Measurements from ENCODE around the gene ABTB1.
"Not testable (repeated sequence)": the region's sequence is repeated elsewhere in the genome, so short reads cannot be mapped to it uniquely, and the experiment has no call there.

The ABTB1 gene

DNA sequence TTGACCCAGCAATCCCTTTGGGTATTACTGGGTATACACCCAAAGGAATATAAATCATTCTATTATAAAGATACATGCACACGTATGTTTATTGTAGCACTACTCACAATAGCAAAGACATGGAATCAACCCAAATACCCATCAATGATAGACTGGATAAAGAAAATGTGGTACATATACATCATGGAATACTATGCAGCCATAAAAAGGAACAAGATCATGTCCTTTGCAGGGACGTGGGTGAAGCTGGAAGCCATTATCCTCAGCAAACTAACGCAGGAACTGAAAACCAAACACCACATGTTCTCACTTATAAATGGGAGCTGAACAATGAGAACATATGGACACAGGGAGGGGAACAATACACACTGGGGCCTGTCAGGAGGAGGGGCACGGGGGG is 32.1 kb downstream of the ABTB1 start:
- not testable (repeated sequence) for DNase-seq (ENCODE audit: low read depth)

DNA sequence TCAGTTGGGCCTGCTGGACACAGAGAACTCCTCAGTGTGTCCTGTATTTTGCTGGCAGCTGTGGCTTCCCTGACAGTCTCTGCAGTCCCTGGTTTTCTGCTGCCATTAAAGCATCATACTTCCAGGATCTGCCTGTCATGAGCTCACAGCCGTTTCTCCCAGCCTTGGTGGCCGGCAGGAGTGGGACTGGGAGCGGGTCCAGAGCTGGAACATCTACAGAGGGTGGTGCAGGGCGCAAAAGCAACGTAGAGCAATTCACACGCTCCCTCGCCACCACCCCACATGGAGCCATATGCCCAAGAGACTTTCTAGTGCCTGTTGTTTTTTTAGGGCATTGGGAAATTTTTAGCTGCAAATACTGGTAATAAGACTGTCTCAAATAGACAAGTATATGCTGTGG is 33.6 kb downstream of the ABTB1 start:
- no peak for DNase-seq (ENCODE audit: low read depth)

DNA sequence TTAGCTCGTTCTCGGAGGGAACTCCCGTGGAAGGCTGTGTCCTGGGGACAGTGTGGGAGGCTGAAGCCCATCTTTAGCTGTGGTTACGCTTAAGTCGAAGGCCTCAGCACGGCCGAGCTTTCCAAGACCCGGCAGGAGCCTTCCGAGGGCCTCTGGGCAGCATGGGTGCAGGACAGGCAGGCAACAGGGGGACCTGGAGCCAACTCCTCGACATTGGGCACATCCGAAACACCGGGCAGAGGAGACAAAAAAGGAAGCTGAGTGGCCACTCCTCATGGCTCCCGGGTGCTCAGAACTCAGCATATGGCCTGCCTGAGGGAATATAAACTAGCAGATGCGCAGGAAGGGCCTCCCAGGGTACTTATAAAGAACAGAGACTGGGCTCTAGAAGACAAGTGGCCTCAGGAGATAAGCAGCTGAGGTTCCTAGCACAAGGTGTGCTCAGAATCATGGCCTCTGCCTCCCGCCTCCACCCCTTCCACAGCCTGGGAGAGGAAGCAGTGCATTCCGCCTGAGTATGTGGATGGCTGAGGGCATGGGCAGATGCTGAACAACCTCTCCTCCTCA is 34.1 kb downstream of the ABTB1 start:
- no peak for DNase-seq (ENCODE audit: low read depth)

DNA sequence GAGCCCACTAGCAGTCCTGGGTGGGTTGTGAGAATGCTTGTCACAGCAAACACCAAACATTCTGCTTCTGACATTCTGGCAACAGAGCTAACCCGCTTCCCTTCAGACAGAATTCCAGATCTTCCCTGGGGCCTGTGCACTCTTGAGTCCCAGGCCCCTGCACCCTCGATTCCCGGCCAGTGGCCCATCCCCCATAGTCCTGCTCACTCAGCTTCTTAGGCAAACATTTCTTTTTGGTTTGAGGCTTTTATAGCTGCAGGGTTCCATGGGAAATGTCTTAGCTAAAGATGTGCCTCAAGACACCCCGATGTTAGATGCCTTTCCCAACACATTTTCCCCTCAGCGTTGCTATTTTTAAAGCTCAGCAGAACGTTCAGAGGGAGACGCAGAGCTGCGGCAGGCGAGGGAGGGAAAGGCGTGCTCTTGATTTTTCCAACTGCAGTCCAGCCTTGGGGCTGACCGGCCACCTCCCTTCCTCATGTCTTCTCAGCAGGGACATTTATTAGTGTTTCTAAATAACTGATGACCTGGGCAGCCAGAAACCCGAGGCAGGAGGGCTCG is 35.2 kb downstream of the ABTB1 start:
- no peak for DNase-seq (ENCODE audit: low read depth)

DNA sequence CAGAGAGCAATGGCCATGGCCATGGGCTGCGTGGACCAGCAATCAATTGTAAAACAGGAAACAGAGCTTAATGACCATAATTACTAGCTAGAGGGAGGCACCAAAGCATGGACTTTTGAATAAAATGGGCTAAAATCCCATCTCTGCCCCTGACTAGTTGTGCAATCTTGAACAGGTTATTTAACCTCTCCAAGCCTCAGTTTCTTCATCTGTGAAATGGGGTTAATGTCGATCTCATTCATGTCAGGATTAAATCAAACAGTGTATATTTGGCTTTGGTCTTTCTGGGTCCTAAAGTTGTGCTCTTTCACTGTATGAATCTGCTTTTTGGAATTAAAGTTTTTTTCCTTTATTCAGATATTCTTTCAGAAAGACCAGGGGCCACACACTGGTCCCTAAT is 36.1 kb downstream of the ABTB1 start:
- DNase-seq (ENCODE audit: low read depth), result no peak

DNA sequence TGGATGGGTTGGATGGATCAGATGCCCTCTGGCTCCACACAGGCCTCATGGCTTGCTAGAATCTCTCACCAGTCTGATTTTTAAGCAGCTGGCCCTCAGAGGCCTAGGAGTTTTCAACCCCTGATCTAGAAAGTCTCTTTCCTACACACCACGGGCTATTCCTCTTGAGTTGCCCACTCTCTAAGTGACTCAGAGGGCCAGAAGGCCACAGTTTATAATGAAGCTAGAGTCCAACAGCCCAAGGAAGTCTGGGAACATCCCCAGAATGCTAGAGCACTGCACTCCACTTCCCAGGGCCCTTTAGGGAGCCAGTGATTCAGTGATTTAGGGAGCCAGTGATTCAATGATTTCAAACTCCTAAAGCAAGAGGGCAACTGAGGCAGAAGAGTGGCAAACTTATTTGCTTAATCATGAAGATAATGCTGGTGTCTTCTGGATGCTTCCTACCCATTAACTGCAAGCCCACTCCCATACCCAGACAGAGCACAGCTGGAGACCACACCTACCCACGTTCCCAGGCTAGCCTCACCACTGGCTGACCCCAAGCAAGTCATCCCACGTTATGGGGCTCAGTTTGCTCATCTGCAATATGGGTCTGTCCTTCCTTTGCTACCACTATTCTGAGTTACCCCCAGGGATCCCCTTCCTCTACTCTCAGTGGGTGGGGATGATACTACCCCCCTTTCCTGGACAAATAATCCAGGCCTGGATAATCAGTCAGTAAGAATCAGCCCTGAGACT is 36.7 kb downstream of the ABTB1 start:
- no peak for DNase-seq (ENCODE audit: low read depth)

DNA sequence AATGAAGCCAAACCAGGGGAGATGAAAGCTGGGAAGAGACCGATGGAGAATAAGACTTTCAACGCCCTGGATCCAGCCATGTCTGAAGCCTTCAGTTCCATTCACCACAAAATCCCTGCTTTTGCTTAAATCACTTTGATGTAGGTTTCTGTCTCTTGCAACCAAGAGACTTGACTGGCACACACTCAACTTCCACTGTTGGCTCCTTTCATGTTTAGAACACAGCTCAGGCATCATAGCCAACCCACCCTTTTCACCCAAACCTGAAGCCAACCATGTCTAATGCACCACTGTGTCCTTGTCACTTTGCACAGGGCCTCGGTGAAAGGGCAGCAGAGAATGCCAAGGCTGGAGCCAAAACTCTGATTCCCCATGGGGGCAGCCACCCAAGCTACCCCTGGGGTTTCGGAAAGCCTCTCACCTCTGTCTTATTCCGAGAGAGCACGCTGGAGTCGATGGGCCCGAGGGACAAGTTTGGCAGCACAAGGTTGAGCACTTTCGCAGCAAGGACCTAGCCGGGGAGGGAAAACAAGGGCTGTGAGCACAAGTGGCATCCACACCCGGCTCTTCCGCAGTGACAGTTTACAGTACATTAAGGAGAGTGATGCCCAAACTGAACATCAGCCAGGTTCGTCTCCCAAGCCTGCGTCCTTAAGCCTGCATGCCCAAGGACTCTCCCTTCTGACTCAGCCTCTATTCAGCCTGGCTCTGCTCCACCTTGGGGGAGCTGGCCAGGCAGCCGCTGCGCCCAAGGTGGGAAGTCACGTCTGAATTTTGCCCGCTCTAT is 37.6 kb downstream of the ABTB1 start:
- no peak for DNase-seq (ENCODE audit: low read depth)

DNA sequence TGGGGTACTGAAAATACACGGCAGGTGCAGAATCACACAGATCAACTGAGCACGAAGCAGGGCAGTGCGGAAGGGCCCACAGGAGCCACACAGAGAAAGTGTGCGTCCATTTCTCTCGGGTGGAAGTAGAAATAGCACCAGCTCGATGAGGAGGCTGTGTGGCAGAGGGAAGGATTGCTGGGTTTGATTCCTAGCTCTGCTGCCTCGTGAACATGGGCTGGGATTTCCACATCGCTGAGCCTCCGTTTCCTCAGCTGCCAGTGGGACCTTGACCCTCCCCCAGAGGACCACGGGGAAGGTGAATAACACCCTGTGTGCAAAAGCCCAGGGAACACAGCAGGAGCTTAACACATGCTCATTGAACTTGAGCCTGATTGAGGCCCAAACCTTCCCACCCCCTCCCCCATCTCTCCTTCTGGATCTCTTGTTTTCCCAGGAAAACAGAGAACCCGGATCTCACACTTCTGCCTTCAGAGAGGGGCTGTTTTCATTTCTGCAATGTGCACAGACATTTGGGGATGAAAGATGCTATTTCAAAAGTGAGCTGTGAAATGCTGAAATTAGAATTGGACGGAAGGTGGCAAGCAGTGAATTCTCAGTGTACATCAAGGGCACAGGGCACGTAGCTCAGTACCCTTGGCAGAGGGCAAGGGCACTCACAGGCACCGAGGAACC is 38.4 kb downstream of the ABTB1 start:
- DNase-seq (ENCODE audit: low read depth), result no peak

DNA sequence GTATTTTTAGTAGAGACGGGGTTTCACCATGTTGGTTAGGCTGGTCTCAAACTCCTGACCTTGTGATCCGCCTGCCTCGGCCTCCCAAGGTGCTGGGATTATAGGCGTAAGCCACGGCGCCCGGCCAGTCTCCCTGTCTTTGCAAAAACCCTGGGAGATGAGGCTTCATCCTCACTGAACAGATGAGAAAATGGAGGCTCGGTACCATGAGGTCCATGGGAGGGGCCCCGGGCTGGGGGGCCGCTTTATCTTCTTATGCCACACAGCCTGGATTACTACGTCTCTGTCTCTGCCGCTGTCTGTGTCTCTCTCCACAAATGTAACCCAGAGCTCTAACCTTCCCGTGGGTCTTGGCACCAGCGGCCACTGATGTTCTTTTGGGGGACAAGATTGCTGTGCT is 39.1 kb downstream of the ABTB1 start:
- no peak for DNase-seq (ENCODE audit: low read depth)

DNA sequence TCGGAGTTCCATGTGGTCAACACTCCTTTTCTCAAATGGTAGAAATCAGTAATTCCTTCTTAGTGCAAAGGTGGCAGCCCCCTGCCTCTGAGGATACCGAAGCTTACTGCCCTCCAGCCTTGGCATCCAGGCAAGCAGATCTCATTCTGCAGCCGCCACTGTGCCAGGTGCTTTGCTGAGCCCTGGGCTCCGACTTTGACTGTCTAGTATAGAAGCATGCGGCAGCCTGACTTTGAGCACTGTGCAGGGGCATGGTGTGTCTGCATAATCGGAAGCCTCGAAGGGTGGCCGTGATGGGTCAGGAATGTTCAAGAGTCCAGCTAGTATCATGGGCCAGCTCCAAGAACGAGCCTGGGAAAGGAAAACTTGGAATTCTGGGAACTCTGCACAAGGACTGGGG is 39.7 kb downstream of the ABTB1 start:
- DNase-seq (ENCODE audit: low read depth), result no peak

DNA sequence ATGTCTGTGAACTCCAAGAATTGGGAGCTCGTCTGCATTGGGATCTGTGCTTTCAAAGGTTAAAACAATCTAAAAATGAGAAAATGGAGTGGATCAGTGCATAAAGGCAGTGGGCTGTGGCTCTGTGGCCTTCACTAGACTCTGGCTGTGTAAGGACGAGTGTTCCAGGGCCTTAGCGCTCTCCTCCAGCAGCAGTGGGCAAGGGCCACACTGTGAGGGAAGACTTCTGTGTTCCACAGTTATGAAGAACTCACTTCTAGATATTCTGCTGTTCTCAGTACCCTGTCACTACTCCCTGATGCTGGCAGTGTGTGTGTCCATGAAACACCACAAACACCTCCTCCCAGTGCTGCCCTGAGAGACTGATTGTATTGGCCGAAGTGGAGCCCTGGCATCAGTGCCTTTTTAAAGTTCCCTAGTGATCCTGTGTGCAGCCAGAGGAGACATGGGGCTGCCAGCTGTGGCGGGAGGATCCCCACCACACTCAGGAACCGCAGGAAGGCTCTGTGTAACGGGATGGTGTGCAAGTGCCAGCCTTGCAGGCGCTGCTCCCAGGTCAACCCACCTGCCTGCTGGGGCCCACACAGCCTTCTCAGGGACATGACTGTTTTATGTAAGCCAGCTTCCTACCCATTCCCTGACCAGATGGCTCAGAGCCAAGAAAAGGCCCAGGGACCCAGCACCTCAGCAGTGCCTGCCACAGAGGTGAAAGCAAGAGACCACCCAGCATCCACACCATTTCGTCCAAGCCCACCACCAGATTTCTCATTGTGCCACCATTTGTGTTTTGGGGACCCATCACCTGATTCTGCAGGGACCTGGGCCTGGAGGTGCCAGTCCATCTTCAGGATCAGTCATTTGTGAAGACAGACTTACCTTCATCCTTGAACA is 40.4 kb downstream of the ABTB1 start:
- no peak for DNase-seq (ENCODE audit: low read depth)

DNA sequence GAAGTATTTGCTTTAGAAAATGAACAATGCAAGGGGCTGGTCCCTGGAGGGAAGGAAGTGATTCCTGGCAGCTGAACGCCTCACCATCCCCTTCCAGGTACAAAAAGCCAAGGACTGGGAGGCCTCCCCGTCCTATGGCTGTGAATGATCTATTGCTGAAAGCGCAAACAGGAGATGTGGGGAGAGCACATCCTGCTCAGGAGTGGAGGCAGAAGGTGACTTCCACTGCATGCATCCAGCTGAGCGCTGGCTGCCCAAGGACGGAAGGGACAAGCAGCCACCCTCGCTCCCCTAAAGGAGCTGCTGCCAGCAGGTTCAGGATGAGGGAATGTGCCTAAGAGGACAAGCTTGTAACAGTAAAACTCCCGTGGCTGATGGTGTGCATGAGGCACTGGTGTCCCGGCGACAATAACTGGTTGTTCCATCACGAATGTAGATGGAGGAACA is 41.4 kb downstream of the ABTB1 start:
- no peak for DNase-seq (ENCODE audit: low read depth)

DNA sequence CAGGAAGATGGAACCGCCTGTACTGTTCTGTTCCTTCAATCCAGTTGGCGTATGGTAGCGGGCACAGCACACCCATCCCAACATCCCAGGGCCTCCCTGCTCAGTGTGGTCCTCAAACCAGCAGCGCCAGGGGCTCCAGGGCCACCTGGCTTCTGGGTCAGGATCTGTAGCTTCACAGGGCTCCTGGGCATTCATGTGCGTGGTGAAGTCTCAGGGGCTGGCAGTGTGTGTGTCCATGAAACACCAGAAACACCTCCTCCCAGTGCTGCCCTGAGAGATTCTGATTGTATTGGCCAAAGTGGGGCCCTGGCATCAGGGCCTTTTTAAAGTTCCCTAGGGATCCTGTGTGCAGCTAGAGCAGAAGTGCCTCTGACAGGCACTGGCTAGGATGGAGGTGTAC is 42.1 kb downstream of the ABTB1 start:
- DNase-seq (ENCODE audit: low read depth), result no peak

DNA sequence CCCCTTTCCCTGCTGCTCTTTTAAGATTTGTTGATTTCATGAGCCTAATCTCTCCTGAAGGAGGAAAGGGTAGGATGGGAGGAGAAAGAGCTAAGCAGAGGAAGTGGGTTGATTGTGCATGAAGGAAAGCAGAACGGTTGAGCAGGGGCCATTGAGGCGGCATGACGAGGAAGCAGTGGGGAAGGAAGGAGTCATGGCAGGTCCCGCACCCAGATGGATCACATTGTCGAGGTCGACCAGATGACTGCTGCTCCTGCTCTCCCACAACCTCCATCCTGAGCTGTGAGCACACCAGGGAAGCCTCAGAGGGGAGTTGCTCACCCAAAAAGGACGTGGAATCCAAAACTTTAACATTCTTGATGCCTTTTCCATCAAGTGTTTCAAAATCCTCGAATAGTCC is 42.8 kb downstream of the ABTB1 start:
- DNase-seq (ENCODE audit: low read depth), result no peak

DNA sequence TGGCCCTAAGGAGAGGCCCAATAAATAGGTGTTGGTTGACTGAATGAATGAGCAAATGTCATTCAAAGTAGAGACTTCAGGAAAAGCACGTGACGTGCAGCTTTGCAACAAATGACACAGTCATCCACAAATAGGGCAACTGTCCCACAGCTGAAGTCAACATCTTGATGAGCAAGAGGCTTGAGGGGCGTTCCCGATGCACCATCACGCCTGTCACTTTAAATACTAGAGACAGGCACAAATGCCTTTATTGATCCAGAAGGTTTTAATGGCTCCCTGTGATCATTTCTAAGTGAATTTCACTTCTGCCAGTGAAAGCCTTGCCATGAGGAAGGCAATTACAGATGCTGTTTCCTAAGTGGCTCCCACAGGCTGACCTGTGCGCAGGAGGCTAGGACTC is 43.6 kb downstream of the ABTB1 start:
- DNase-seq (ENCODE audit: low read depth), result no peak

DNA sequence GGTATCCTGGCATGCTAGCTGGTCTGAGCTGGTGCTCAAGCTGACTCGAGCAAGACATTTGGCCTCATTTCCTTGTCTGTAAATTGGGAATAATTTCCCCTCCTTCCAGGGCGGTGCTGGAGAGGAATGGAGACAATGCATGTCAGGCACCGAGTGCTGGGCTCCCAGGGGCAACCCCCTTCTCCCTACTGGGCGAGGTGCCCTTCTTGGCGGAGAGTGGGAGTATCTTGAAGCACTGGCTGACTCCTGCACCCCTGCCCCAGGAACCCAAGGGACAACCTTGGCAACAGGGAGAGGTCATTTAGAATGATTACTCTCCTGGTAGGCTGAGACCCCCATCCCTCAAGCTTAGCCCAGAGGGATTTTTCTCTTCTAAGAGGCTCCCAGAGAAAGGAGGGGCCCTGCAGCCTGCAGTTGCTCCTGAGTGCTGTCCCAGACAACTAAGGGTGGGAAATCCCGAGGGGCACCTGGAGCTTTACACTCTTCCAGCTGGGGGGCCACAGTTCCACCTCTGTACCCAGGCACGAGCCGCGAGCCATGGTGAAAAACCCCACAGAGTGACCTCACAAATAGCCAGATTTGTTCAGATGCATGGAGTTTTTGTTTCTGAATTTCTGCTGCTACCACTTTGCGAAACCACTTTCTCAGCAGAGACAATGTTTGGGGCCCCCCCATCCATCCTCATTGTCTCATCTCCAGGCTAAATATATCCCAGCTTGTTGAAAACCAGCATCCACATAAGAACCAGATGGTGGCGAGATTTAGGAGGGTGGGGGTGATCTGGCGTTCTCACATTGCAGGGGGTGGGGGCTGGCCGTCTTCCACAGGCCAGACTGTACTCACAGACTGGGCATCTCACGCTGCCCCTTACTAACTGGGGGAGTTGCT is 44.8 kb downstream of the ABTB1 start:
- no peak for DNase-seq (ENCODE audit: low read depth)

DNA sequence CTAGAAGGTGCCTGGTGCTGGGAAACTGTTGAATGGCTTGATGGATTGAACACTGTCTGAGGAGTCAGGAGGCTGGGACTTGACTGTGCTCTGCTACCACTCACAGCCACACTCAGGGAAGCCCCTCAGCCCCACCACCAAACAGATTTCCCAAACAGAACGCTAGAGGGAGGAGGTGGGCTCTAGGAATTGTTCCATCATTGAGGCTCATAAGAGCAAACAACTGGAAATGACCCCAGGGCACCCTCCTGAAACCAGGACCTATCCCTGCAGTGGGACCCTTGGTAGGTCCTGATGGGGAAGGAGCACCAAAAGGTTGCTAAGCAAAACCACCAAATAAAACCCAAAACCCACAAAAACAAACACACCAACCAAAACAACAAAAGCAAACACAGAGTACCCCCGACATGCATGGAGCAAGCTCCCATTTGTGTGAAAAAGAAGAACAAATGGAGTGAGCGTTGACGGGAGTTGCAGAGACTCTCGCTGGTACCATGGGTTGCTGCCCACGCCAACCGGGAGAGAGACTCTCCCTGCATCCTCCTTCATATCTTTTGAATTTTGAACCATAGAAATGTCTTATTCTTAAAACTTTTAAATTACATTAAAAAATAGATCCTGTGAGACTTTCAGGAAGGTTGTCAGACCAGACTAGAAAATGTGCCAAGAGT is 45.6 kb downstream of the ABTB1 start:
- DNase-seq (ENCODE audit: low read depth), result no peak

DNA sequence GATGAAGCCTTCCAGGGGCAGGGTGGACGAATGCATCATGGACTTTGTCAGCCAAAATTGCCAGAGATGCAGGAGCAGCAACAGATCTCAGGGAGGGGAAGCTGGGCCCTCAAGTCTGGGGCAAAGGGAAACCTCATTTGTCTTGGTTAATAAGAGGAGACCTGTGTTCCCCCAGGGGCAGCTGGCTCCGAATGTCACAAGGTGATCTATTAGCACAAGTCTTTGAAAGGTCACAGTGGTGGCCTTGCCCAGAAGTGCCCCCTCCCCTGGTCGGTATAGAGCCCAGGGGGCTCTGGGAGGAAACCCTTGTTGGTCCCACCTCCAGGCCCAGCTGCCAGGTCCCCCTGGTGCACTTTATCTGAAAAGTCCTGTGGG is 46.2 kb downstream of the ABTB1 start:
- DNase-seq (ENCODE audit: low read depth), result no peak

DNA sequence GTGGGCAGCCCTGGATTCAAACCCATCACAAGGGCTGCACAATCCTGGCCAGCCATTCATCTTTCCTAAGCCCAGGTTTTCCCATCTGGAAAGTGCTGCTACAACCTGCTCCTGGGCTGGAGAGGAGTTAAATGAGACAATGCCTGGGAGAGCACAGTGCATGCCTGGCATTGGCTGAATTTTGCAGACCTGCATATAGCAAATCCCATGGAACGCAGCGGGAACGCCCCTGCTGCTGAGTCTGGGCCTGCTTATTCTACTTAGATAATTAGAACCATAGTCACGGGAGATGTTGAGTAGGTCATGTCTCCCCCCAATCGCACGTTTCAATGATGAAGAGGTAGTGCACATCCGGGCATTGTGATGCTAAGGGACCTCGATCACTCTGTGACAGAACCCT is 46.6 kb downstream of the ABTB1 start:
- DNase-seq (ENCODE audit: low read depth), result no peak

All from HS-27A (cell line).